ENCODE measurements around the gene C17orf67.

GRCh38 chr17:56778898-56779297 is 54.8 kb downstream of the C17orf67 start:
- TF ChIP-seq CTCF (IDR thresholded peaks at IDR 0.05), result no peak
- TF ChIP-seq EZH2 (IDR thresholded peaks at IDR 0.05), result no peak

All from neural progenitor cell (in vitro differentiated cells).